Loucy (cell line): ENCODE data around the gene TFB1M.

Experiments used
- H2AFZ ChIP-seq: fragments of 200-600 bp; sonication (generic); 2 replicates; pipeline ENCODE4 v1.6.0; 2016; ENCODE audit warnings: antibody characterized with exemption, mild to moderate bottlenecking, low read length, moderate library complexity
- H3F3A ChIP-seq: fragments of 200-600 bp; 2 replicates; pipeline ENCODE4 v1.6.0; 2016; ENCODE audit warnings: antibody characterized with exemption, low read depth, mild to moderate bottlenecking
- H3K27me3 ChIP-seq: fragments of 200-600 bp; sonication (generic); 2 replicates; pipeline ENCODE4 v1.6.1; 2014; ENCODE audit warnings: low read length, mild to moderate bottlenecking; ENCODE audit not compliant: insufficient read depth, poor library complexity, severe bottlenecking
- H3K36me3 ChIP-seq: fragments of 200-600 bp; sonication (generic); 2 replicates; pipeline ENCODE4 v1.6.1; 2016; ENCODE audit warnings: low read length; ENCODE audit not compliant: insufficient read depth
- H3K4me1 ChIP-seq: fragments of 200-600 bp; sonication (generic); 2 replicates; pipeline ENCODE4 v1.5.1; 2014; ENCODE audit warnings: low read length, mild to moderate bottlenecking; ENCODE audit not compliant: insufficient read depth, poor library complexity, severe bottlenecking
- H3K4me2 ChIP-seq: fragments of 200-600 bp; sonication (generic); 2 replicates; pipeline ENCODE4 v1.6.0; 2014; ENCODE audit warnings: antibody characterized with exemption, low read length, low read depth, mild to moderate bottlenecking; ENCODE audit not compliant: poor library complexity, severe bottlenecking
- H3K4me3 ChIP-seq: fragments of 200-600 bp; sonication (generic); 2 replicates; pipeline ENCODE4 v1.5.1; 2014; ENCODE audit warnings: low read length, mild to moderate bottlenecking, mixed read lengths; ENCODE audit not compliant: poor library complexity, severe bottlenecking
- H3K79me2 ChIP-seq: fragments of 200-600 bp; sonication (generic); 2 replicates; pipeline ENCODE4 v1.6.1; 2014; ENCODE audit warnings: low read length; ENCODE audit not compliant: insufficient read depth
- H3K9ac ChIP-seq: fragments of 200-600 bp; sonication (generic); 2 replicates; pipeline ENCODE4 v1.6.0; 2014; ENCODE audit warnings: mild to moderate bottlenecking, low read depth, low read length, moderate library complexity; ENCODE audit not compliant: poor library complexity, severe bottlenecking
- H3K9me2 ChIP-seq: fragments of 200-600 bp; sonication (generic); replicated peaks from 2 replicates; pipeline ENCODE4 v1.6.1; 2016; ENCODE audit warnings: low read depth, low read length, mixed read lengths
- H3K9me3 ChIP-seq: fragments of 200-600 bp; sonication (generic); 2 replicates; pipeline ENCODE4 v1.6.1; 2014; ENCODE audit warnings: mild to moderate bottlenecking, antibody characterized with exemption, low read length, low read depth; ENCODE audit not compliant: insufficient read depth
- H4K20me1 ChIP-seq: fragments of 200-600 bp; sonication (generic); 2 replicates; pipeline ENCODE4 v1.6.0; 2014; ENCODE audit warnings: antibody characterized with exemption, low read length, mild to moderate bottlenecking; ENCODE audit not compliant: insufficient read depth, poor library complexity, severe bottlenecking
- EZH2phosphoT487 ChIP-seq: fragments of 200-600 bp; IDR thresholded peaks from 2 replicates; pipeline ENCODE4 v1.6.1; 2018; ENCODE audit warnings: antibody characterized with exemption, mild to moderate bottlenecking, moderate library complexity, borderline replicate concordance
- TF ChIP-seq, protein P1 (sequence below): fragments of 200-600 bp; sonication (generic); conservative IDR thresholded peaks from 2 replicates; pipeline ENCODE4 v1.5.1; 2014; ENCODE audit warnings: mild to moderate bottlenecking, antibody characterized with exemption, low read length

TFB1M gene

GRCh38 chr6:155333414-155333813 is 19.1 kb upstream of the TFB1M start:
- Histone ChIP-seq H3K4me2 (no peak overlapping the region), H2AFZ (0 out of 2 replicates have a peak overlapping the region, but pooled peaks have one; percentile 20), H3K4me1 (no peaks in the 10 kb centered on the region), H3K4me3 (no peak overlapping the region), H3K9me3 (no peaks in the 10 kb centered on the region), H3K79me2 (no peaks in the 10 kb centered on the region), H3F3A (no peaks in the 10 kb centered on the region), H3K9me2 (no peaks in the 10 kb centered on the region), H3K9ac (no peak overlapping the region), H3K27me3 (no peaks in the 10 kb centered on the region), H3K36me3 (no peaks in the 10 kb centered on the region), H4K20me1 (no peaks in the 10 kb centered on the region)
- TF ChIP-seq, protein P1, sequence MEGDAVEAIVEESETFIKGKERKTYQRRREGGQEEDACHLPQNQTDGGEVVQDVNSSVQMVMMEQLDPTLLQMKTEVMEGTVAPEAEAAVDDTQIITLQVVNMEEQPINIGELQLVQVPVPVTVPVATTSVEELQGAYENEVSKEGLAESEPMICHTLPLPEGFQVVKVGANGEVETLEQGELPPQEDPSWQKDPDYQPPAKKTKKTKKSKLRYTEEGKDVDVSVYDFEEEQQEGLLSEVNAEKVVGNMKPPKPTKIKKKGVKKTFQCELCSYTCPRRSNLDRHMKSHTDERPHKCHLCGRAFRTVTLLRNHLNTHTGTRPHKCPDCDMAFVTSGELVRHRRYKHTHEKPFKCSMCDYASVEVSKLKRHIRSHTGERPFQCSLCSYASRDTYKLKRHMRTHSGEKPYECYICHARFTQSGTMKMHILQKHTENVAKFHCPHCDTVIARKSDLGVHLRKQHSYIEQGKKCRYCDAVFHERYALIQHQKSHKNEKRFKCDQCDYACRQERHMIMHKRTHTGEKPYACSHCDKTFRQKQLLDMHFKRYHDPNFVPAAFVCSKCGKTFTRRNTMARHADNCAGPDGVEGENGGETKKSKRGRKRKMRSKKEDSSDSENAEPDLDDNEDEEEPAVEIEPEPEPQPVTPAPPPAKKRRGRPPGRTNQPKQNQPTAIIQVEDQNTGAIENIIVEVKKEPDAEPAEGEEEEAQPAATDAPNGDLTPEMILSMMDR: no peak
- no peak for TF ChIP-seq EZH2phosphoT487

DNA sequence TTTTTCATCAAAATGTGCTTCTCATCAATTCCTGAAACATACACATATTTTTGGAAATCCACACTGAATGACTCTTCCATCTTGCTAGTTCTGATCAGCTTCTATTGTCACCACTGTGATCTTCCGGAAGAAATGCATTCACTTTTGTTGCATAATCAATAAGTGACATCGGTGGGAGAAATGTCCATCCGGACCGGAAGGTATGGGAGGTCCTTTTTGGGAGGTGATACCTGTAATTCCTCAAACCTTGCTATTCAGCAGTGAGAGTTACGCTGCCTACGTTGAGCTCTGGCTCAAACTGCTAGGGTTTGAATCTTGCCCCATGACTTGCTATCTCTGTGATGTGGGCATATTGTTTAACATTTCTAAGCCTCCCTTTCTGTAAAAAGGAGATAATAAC is 16.6 kb upstream of the TFB1M start:
- no peak for TF ChIP-seq EZH2phosphoT487
- TF ChIP-seq, protein P1: no peak
- Histone ChIP-seq H2AFZ (no peak overlapping the region), H3K9me2 (no peaks in the 10 kb centered on the region), H3K4me2 (no peak overlapping the region), H3F3A (no peaks in the 10 kb centered on the region), H4K20me1 (no peaks in the 10 kb centered on the region), H3K27me3 (no peaks in the 10 kb centered on the region), H3K9me3 (no peaks in the 10 kb centered on the region), H3K4me1 (no peaks in the 10 kb centered on the region), H3K9ac (no peak overlapping the region), H3K36me3 (no peaks in the 10 kb centered on the region), H3K4me3 (no peak overlapping the region), H3K79me2 (no peaks in the 10 kb centered on the region)

DNA sequence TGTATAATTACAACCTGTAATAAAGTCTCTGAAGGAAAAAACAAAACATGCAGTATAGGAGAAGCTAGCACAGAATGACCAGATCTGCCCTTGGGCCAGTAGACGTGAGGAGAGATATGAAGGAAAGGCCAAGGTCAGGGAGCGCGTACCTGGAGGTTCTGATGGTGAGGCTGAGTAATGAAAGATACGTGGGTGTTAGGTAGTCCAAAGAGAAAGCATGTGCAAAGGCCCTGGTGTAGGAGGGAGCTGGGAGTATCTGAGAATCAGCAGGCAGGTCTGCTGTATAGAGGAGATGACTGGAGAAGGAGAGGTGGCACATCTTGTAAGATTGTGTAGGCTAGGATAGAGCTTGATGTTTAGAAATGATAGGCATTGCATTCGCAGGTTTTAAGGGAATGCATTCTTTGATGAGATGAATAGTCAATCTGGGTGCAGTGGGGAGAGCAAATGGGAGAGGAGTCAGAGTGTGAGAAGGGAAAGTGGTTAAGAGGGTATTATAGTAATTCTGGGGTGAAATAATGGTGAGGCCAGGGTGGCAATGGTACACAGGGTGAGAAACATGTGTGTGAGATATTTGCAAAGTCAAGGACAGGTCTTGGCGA is 15.9 kb upstream of the TFB1M start:
- H3F3A ChIP-seq: no peaks in the 10 kb centered on the region
- no peaks in the 10 kb centered on the region for H3K36me3 ChIP-seq
- H3K27me3 ChIP-seq: no peaks in the 10 kb centered on the region
- no peak for TF ChIP-seq EZH2phosphoT487
- TF ChIP-seq, protein P1: no peak
- no peaks in the 10 kb centered on the region for H4K20me1 ChIP-seq
- no peak overlapping the region for H3K9ac ChIP-seq
- no peaks in the 10 kb centered on the region for H3K9me3 ChIP-seq
- no peak overlapping the region for H3K4me3 ChIP-seq
- no peaks in the 10 kb centered on the region for H3K4me1 ChIP-seq
- no peak overlapping the region for H3K4me2 ChIP-seq
- H3K79me2 ChIP-seq: no peaks in the 10 kb centered on the region
- H2AFZ ChIP-seq: no peak overlapping the region
- H3K9me2 ChIP-seq: no peaks in the 10 kb centered on the region
